IMR-90 (cell line): ENCODE results near the gene TJP3. TPM values are rescaled to one million over a fixed set of nuclear protein-coding genes. Genes with fewer than 3 reads are reported as not detected.

ENCODE experiments used
- ATAC-seq: fragments of 200-7000 bp; cut with Tn5 transposase; 2 replicates; pipeline ENCODE4 v1.9.1; 2020; ENCODE audit warnings: low read depth, mild to moderate bottlenecking, moderate library complexity
- BruUV-seq: library from RNA; stranded (reverse); fragments of 400-500 nt; replicated peaks from 2 replicates; lab custom pipeline; 2021; lab: Mats Ljungman, UMichigan
- CTCF ChIA-PET: fragments of 300-600 bp; formaldehyde crosslinking; extraction: SDS; loops from one replicate; lab custom pipeline; 2021; ENCODE audit warnings: antibody characterized with exemption; lab: Yijun Ruan, JAX
- POLR2A ChIA-PET: fragments of 300-600 bp; sonication (Branson Sonifier 250); formaldehyde crosslinking; loops from one replicate; lab custom pipeline; 2022; ENCODE audit warnings: antibody characterized with exemption; ENCODE audit not compliant: unreplicated experiment; lab: Charles Lee
- DNase-seq: peaks from one replicate; pipeline ENCODE4 v3.0.0; 2013
- H2AFZ ChIP-seq: replicated peaks from 2 replicates; pipeline ENCODE3; 2013; ENCODE audit warnings: low read length, mild to moderate bottlenecking; ENCODE audit not compliant: poor library complexity
- H2AK5ac ChIP-seq: 2 replicates; pipeline ENCODE4 v1.6.1; 2013; ENCODE audit warnings: low read depth, low read length, inconsistent platforms
- H2AK9ac ChIP-seq: replicated peaks from 2 replicates; pipeline ENCODE3; 2013; ENCODE audit warnings: mild to moderate bottlenecking, low read depth, low read length, moderate library complexity; ENCODE audit not compliant: poor library complexity
- H2BK120ac ChIP-seq: 2 replicates; pipeline ENCODE4 v1.6.1; 2013; ENCODE audit warnings: low read depth, low read length, inconsistent platforms
- H2BK15ac ChIP-seq: 3 replicates; pipeline ENCODE4 v1.6.1; 2013; ENCODE audit warnings: low read depth, low read length, inconsistent platforms
- H2BK20ac ChIP-seq: 2 replicates; pipeline ENCODE4 v1.6.1; 2013; ENCODE audit warnings: low read depth, mild to moderate bottlenecking, inconsistent platforms, low read length, moderate library complexity
- H2BK5ac ChIP-seq: 2 replicates; pipeline ENCODE4 v1.6.1; 2013; ENCODE audit warnings: mild to moderate bottlenecking, low read depth, low read length, inconsistent platforms; ENCODE audit not compliant: poor library complexity, severe bottlenecking
- H3K14ac ChIP-seq: replicated peaks from 2 replicates; pipeline ENCODE4 v1.6.1; 2013; ENCODE audit warnings: low read depth, low read length, inconsistent platforms
- H3K18ac ChIP-seq: 2 replicates; pipeline ENCODE4 v1.6.1; 2013; ENCODE audit warnings: low read depth, low read length, control low read depth
- H3K23ac ChIP-seq: 2 replicates; pipeline ENCODE4 v1.6.1; 2013; ENCODE audit warnings: low read depth, low read length, inconsistent platforms
- H3K27ac ChIP-seq: 2 replicates; pipeline ENCODE4 v1.5.1; 2013; ENCODE audit warnings: mild to moderate bottlenecking, control low read depth, low read length; ENCODE audit not compliant: insufficient read depth
- H3K27me3 ChIP-seq: 2 replicates; pipeline ENCODE4 v1.6.1; 2013; ENCODE audit warnings: low read length; ENCODE audit not compliant: control insufficient read depth, insufficient read depth
- H3K36me3 ChIP-seq: 2 replicates; pipeline ENCODE4 v1.6.1; 2013; ENCODE audit warnings: low read length, mixed read lengths; ENCODE audit not compliant: control insufficient read depth, insufficient read depth
- H3K4ac ChIP-seq: 2 replicates; pipeline ENCODE4 v1.6.1; 2013; ENCODE audit warnings: low read depth, low read length, inconsistent platforms
- H3K4me1 ChIP-seq: 2 replicates; pipeline ENCODE4 v1.6.1; 2013; ENCODE audit warnings: low read length, mixed read lengths; ENCODE audit not compliant: control insufficient read depth, insufficient read depth
- H3K4me2 ChIP-seq: 2 replicates; pipeline ENCODE4 v1.6.1; 2013; ENCODE audit warnings: low read depth, mild to moderate bottlenecking, control low read depth, low read length, moderate library complexity
- H3K4me3 ChIP-seq: 2 replicates; pipeline ENCODE4 v1.5.1; 2013; ENCODE audit warnings: low read depth, mild to moderate bottlenecking, control low read depth, low read length, moderate library complexity; ENCODE audit not compliant: insufficient read depth
- H3K56ac ChIP-seq: 2 replicates; pipeline ENCODE4 v1.6.1; 2013; ENCODE audit warnings: low read length, inconsistent platforms; ENCODE audit not compliant: insufficient read depth; ENCODE audit errors: extremely low read depth
- H3K79me1 ChIP-seq, 2 experiments: 2 replicates each; pipeline ENCODE4 v1.6.1; 2013; ENCODE audit warnings: low read length in 2 of 2, inconsistent platforms in 1 of 2, low read depth in 1 of 2
- H3K9ac ChIP-seq: 2 replicates; pipeline ENCODE4 v1.6.1; 2013; ENCODE audit warnings: low read depth, low read length, control low read depth
- H3K9me1 ChIP-seq: 2 replicates; pipeline ENCODE4 v1.6.1; 2013; ENCODE audit warnings: low read length, inconsistent platforms; ENCODE audit not compliant: insufficient read depth
- H3K9me3 ChIP-seq: 2 replicates; pipeline ENCODE4 v1.6.1; 2013; ENCODE audit warnings: low read length; ENCODE audit not compliant: control insufficient read depth, insufficient read depth
- H4K20me1 ChIP-seq: 2 replicates; pipeline ENCODE4 v1.6.1; 2013; ENCODE audit warnings: low read length, inconsistent platforms; ENCODE audit not compliant: insufficient read depth
- H4K5ac ChIP-seq: 2 replicates; pipeline ENCODE4 v1.6.1; 2013; ENCODE audit warnings: mild to moderate bottlenecking, low read depth, low read length, control low read depth
- H4K8ac ChIP-seq, 2 experiments: 2 replicates each; pipeline ENCODE4 v1.6.1; 2013; ENCODE audit warnings: low read depth in 2 of 2, low read length in 2 of 2, control low read depth in 1 of 2, inconsistent platforms in 1 of 2
- H4K91ac ChIP-seq: 2 replicates; pipeline ENCODE4 v1.6.1; 2013; ENCODE audit warnings: low read depth, low read length, inconsistent platforms; ENCODE audit not compliant: insufficient read depth
- BHLHE40 ChIP-seq: fragments of 150-350 bp; IDR thresholded peaks from 2 replicates; pipeline ENCODE4 v1.6.1; 2016; ENCODE audit warnings: mild to moderate bottlenecking, low read depth, low read length
- CEBPB ChIP-seq: IDR thresholded peaks from 2 replicates; pipeline ENCODE4 v1.6.1; 2012; ENCODE audit warnings: low read depth, low read length, improper control_type of control experiment
- CHD1 ChIP-seq: IDR thresholded peaks from 2 replicates; pipeline ENCODE4 v1.6.1; 2012; ENCODE audit warnings: low read depth, low read length, improper control_type of control experiment
- CTCF ChIP-seq: conservative IDR thresholded peaks from 2 replicates; pipeline ENCODE4 v1.5.1; 2012; ENCODE audit warnings: mild to moderate bottlenecking, low read depth, low read length, improper control_type of control experiment
- ELK1 ChIP-seq: fragments of 150-350 bp; IDR thresholded peaks from 2 replicates; pipeline ENCODE4 v1.6.1; 2016; ENCODE audit warnings: low read depth, mild to moderate bottlenecking, low read length, moderate library complexity, borderline replicate concordance
- FOS ChIP-seq: fragments of 150-350 bp; IDR thresholded peaks from 2 replicates; pipeline ENCODE4 v1.6.1; 2016; ENCODE audit warnings: low read depth, low read length
- MAFK ChIP-seq: IDR thresholded peaks from 2 replicates; pipeline ENCODE4 v1.6.1; 2012; ENCODE audit warnings: low read depth, low read length, improper control_type of control experiment
- MAZ ChIP-seq: IDR thresholded peaks from 2 replicates; pipeline ENCODE4 v1.6.1; 2012; ENCODE audit warnings: low read depth, mild to moderate bottlenecking, low read length, improper control_type of control experiment, moderate library complexity, borderline replicate concordance
- MXI1 ChIP-seq: IDR thresholded peaks from 2 replicates; pipeline ENCODE4 v1.6.1; 2012; ENCODE audit warnings: low read depth, mild to moderate bottlenecking, low read length, moderate library complexity, borderline replicate concordance
- NFE2L2 ChIP-seq: fragments of 150-350 bp; IDR thresholded peaks from 2 replicates; pipeline ENCODE4 v1.6.1; 2016; ENCODE audit warnings: low read depth, mild to moderate bottlenecking, low read length
- POLR2A ChIP-seq: IDR thresholded peaks from 2 replicates; pipeline ENCODE4 v1.6.1; 2012; ENCODE audit warnings: mild to moderate bottlenecking, low read depth, low read length
- RAD21 ChIP-seq: IDR thresholded peaks from 2 replicates; pipeline ENCODE4 v1.6.1; 2012; ENCODE audit warnings: low read length, improper control_type of control experiment
- RCOR1 ChIP-seq: IDR thresholded peaks from 2 replicates; pipeline ENCODE4 v1.6.1; 2012; ENCODE audit warnings: mild to moderate bottlenecking, low read length, improper control_type of control experiment; ENCODE audit not compliant: insufficient replicate concordance
- RFX5 ChIP-seq: IDR thresholded peaks from 2 replicates; pipeline ENCODE4 v1.8.0; 2012; ENCODE audit warnings: low read depth, mild to moderate bottlenecking, low read length, moderate library complexity
- SMC3 ChIP-seq: fragments of 150-350 bp; IDR thresholded peaks from 2 replicates; pipeline ENCODE4 v1.6.1; 2016; ENCODE audit warnings: low read depth, mild to moderate bottlenecking, antibody characterized with exemption, low read length, moderate library complexity
- USF2 ChIP-seq: fragments of 150-350 bp; IDR thresholded peaks from 2 replicates; pipeline ENCODE4 v1.6.1; 2017; ENCODE audit warnings: mild to moderate bottlenecking, antibody characterized with exemption, low read length, low read depth
- WGBS, 2 experiments: methylation state at CpG; one replicate each; pipeline versions ENCODE4 v1.1.5 to v1.1.7; 2013; ENCODE audit warnings: missing lambda C conversion rate in 2 of 2; ENCODE audit not compliant: insufficient read length in 1 of 2; ENCODE audit errors: extremely low coverage in 2 of 2; 5-methylcytosine and 5-hydroxymethylcytosine counted together
- dilution Hi-C: fragments of 300-500 bp; cut with HindIII; formaldehyde crosslinking; loops from one replicate; pipeline ENCODE4 v1.14.3; 2018; ENCODE audit warnings: low sequenced_read_pairs; ENCODE audit not compliant: unreplicated experiment
- in situ Hi-C: fragments of 300-500 bp; cut with MboI; formaldehyde crosslinking; loops from 3 replicates; pipeline ENCODE4 v1.14.3; 2019; ENCODE audit warnings: low sequenced_read_pairs, inconsistent platforms, mixed read lengths
- intact Hi-C: fragments of 100-400 bp; cut with micrococcal nuclease; formaldehyde crosslinking; loops from 2 replicates; pipeline ENCODE4 v1.10.0; 2022
- polyA plus RNA-seq, 3 experiments: library from polyadenylated mRNA; depleted of rRNA; stranded (reverse); fragments of >200 nt; gene quantifications; 2 replicates each; pipeline ENCODE4 v1.2.3, GENCODE V29; 2012; ENCODE audit warnings: low replicate concordance in 1 of 3
- total RNA-seq: library from RNA; depleted of rRNA; stranded (reverse); fragments of >200 nt; gene quantifications from 2 replicates; pipeline ENCODE4 v1.2.3, GENCODE V29; 2012

The TJP3 gene
- total and polyA plus RNA-seq, 2 of the 4 experiments (the other 2 are of a cell fraction) = not detected

DNA sequence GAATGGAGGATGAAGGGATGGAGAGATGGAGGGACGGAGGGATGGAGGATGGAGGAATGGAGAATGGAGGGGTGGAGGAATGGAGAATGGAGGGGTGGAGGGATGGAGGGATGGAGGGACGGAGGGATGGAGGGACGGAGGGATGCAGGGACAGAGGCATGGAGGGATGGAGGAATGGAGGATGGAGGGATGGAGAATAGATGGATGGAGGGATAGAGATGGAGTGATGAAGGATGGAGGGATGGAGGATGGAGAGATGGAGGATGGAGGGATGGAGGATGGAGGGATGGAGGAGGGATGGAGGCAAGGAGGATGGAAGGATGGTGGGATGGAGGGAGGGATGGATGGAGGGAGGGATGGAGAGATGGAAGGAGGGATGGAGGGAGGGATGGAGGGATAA is 30.0 kb upstream of the TJP3 start:
- Histone ChIP-seq H3K4me1 (peaks cover 9% of the 10 kb centered on the region; the same call in 1 of the 2 replicates), H4K91ac (no peak overlapping the region), H3K9me1 (peaks cover 13% of the 10 kb centered on the region; the same call in 1 of the 2 replicates), H2AFZ (no peak overlapping the region), H3K4me3 (no peak overlapping the region), H3K4me2 (no peak overlapping the region), H3K36me3 (peaks cover 13% of the 10 kb centered on the region; the same call in 1 of the 2 replicates), H2AK9ac (no peak overlapping the region), H4K5ac (no peak overlapping the region), H2BK120ac (no peak overlapping the region), H3K79me1 (peaks cover 8 to 77% of the 10 kb centered on the region in 2 experiments), H3K23ac (no peak overlapping the region), H2BK20ac (no peak overlapping the region), H2AK5ac (no peak overlapping the region), H3K18ac (no peak overlapping the region), H3K14ac (no peak overlapping the region), H3K27me3 (no peaks in the 10 kb centered on the region), H4K20me1 (peaks cover 56% of the 10 kb centered on the region), H3K56ac (no peak overlapping the region), H2BK15ac (no peak overlapping the region), H4K8ac (no peak overlapping the region), H3K4ac (no peak overlapping the region), H3K9ac (no peak overlapping the region), H3K9me3 (no peaks in the 10 kb centered on the region), H3K27ac (no peak overlapping the region), H2BK5ac (no peak overlapping the region)
- BruUV-seq = no TSS peak
- in situ Hi-C loops (no loop called here), intact Hi-C loops (no loop called here), dilution Hi-C loops (no loop called here)
- no peak for DNase-seq
- POLR2A ChIA-PET = no interaction called here
- CTCF ChIA-PET = no interaction called here
- TF ChIP-seq RAD21 (no peak), CHD1 (no peak), FOS (no peak), MXI1 (no peak), MAZ (no peak), POLR2A (no peak), CEBPB (no peak), MAFK (no peak), SMC3 (no peak), ELK1 (no peak), NFE2L2 (no peak), RCOR1 (no peak), USF2 (no peak), RFX5 (no peak), BHLHE40 (no peak), CTCF (no peak)
- 94 to 100% methylated on average over 1 to 3 of the region's 3 CpGs for WGBS, 2 experiments
- ATAC-seq = no peak
